ENCODE data around the gene CAMK2D. TPM values are rescaled to one million over a fixed set of nuclear protein-coding genes. Genes with fewer than 3 reads are reported as not detected.
"Not testable (repeated sequence)": the region's sequence is repeated elsewhere in the genome, so short reads cannot be mapped to it uniquely, and the experiment has no call there.

CAMK2D gene
- total and polyA plus RNA-seq, 10 donors: 5.9 to 44.2 (median 33.3) TPM

DNA sequence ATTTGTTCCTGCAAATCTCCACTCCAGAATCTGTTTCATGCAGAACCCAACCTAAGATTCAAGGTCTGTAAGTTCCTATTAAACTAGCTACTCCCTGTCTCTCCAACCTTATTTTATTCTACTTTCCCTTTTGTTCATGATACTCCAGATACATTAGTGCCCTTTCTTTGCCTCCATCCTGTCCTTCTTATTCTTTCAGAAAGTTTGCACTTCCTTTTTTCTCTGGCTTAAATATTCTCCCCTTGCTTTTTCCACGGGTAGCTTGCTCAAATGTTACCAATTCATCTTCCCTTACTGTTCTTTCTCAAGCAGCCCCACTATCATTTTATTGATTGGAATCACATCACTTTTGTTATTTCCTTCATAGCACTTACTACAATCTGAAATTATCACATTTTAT is 72.1 kb downstream of the CAMK2D start:
- Histone ChIP-seq H3K27ac (no peak overlapping the region), H3K4me1 (peaks cover 9 to 84% (median 27%) of the 10 kb centered on the region in 6 donors), H3K27me3 (replicated peaks in 1 of 7) (no peaks in the 10 kb centered on the region), H3K4me3 (no peak overlapping the region), H3K9me3 (no peaks in the 10 kb centered on the region), H3K36me3 (no peaks in the 10 kb centered on the region)
- no peak for DNase-seq
- intact Hi-C loops (cut with DNase I; ENCODE audit: low total_unique reads): no loop called here
- 29 to 39% (median 34%) methylated on average over 1 of the region's 1 CpG for WGBS, 5 donors
- TF ChIP-seq POLR2A (IDR thresholded peaks at IDR 0.05): no peak
- no peak for TF ChIP-seq POLR2AphosphoS5 (IDR thresholded peaks at IDR 0.05)

DNA sequence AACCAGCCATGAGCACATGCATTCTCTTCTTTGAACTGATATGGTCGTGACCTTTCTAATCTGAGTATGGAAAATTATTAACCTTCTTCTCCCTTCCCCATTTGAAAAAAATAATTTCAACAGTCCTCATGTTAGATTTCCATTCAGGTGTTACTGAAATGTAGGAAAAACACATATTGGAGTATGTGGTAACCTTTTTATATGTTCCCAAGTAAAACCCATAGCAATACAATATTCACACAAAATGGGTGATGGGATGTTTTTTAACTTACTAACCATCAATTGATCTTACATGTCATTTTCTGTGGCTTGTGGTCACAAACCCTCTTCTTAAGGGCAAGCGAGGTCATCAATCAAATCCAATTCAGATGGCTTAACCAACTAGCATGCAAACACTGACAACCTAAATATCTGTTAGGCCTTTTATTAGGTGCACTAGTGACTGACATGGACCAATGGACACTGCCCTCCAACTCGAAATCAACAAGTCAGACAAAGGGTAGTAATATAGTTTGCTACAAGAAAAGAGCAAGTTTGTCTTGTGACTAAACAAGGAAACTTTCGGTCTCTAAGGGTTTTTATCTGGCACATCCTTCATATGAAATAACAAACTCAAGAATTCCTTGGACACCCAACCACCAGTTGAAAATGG is 74.3 kb downstream of the CAMK2D start:
- peaks cover 6 to 84% (median 34%) of the 10 kb centered on the region in 6 donors for H3K4me1 ChIP-seq
- no peaks in the 10 kb centered on the region for H3K9me3 ChIP-seq
- H3K27ac ChIP-seq: no peak overlapping the region
- H3K27me3 ChIP-seq (replicated peaks in 1 of 7): no peaks in the 10 kb centered on the region
- intact Hi-C loops (cut with DNase I; ENCODE audit: low total_unique reads): no loop called here
- no peak overlapping the region for H3K4me3 ChIP-seq
- TF ChIP-seq, protein P1, sequence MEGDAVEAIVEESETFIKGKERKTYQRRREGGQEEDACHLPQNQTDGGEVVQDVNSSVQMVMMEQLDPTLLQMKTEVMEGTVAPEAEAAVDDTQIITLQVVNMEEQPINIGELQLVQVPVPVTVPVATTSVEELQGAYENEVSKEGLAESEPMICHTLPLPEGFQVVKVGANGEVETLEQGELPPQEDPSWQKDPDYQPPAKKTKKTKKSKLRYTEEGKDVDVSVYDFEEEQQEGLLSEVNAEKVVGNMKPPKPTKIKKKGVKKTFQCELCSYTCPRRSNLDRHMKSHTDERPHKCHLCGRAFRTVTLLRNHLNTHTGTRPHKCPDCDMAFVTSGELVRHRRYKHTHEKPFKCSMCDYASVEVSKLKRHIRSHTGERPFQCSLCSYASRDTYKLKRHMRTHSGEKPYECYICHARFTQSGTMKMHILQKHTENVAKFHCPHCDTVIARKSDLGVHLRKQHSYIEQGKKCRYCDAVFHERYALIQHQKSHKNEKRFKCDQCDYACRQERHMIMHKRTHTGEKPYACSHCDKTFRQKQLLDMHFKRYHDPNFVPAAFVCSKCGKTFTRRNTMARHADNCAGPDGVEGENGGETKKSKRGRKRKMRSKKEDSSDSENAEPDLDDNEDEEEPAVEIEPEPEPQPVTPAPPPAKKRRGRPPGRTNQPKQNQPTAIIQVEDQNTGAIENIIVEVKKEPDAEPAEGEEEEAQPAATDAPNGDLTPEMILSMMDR (IDR thresholded peaks at IDR 0.05 in 8 of 11, conservative IDR thresholded peaks at IDR 0.05 in 3 of 11): no peak
- no peak for TF ChIP-seq POLR2A (IDR thresholded peaks at IDR 0.05)
- TF ChIP-seq POLR2AphosphoS5 (IDR thresholded peaks at IDR 0.05): no peak
- no peak for DNase-seq
- 62 to 82% (median 75%) methylated on average over 4 of the region's 4 CpGs for WGBS, 5 donors
- H3K36me3 ChIP-seq: no peaks in the 10 kb centered on the region

DNA sequence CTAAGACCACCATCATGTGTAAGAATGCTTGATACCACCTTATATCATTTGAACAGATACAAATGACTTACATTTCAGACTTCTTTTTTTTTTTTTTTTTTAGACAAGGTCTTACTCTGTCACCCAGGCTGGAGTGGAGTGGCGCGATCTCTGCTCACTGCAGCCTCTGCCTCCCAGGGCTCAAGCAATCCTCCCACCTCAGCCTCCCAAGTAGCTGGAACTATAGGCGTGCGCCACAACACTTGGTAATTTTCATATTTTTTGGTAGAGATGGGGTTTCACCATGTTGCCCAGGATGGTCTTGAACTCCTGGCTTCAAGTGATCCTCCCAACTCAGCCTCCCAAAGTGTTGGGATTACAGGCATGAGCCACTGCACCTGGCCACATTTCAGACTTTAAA is 76.4 kb downstream of the CAMK2D start:
- peaks cover 0 to 11% (median 7%) of the 10 kb centered on the region in 8 donors for H3K9me3 ChIP-seq
- H3K27me3 ChIP-seq (replicated peaks in 1 of 7); H3K4me3 ChIP-seq; DNase-seq; intact Hi-C loops (cut with DNase I; ENCODE audit: low total_unique reads): not testable (repeated sequence)
- peaks cover 6 to 67% (median 31%) of the 10 kb centered on the region in 6 donors for H3K4me1 ChIP-seq
- peak overlapping the region in 4 of 8 donors; percentile 43 to 62 (median 50) for H3K27ac ChIP-seq
- peaks cover 0 to 11% (median 0%) of the 10 kb centered on the region in 6 donors for H3K36me3 ChIP-seq
- 90 to 98% (median 97%) methylated on average over 4 of the region's 4 CpGs for WGBS, 5 donors

DNA sequence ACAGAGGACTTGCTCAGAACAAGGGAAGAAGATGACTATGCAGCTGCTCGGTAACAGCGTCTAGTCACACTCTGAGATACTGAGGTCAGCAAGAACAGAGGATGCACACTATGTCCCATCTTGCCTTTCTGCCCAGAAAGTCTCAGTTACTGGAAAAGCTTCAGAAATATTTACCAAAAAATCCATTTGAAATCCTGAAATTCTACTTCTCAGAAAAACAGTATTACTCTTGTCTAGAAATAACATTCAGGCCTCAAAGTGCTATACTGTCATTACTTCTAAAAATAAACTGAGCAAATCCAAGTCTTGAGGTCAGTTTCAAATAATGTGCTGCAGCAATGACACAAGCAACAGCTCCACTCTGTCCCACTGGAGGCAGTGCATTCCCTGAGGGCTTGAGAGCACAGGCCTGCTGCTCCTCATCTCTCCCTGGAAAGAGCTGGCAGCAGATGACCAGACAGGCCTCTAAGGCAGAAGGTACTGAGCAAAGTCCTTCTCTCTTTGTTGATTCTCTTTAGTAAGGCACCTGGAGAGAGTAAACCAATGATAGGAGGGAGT is 76.9 kb downstream of the CAMK2D start:
- WGBS, 5 donors: 43 to 72% (median 56%) methylated on average over 2 of the region's 2 CpGs
- Histone ChIP-seq H3K9me3 (peaks cover 0 to 11% (median 7%) of the 10 kb centered on the region in 8 donors), H3K36me3 (peaks cover 0 to 11% (median 0%) of the 10 kb centered on the region in 6 donors), H3K27ac (peak overlapping the region in 5 of 8 donors; percentile 4 to 62 (median 44)), H3K4me3 (no peak overlapping the region), H3K27me3 (replicated peaks in 1 of 7) (no peaks in the 10 kb centered on the region), H3K4me1 (peaks cover 6 to 61% (median 30%) of the 10 kb centered on the region in 6 donors)
- TF ChIP-seq POLR2AphosphoS5 (IDR thresholded peaks at IDR 0.05) (no peak), POLR2A (IDR thresholded peaks at IDR 0.05) (no peak)
- TF ChIP-seq, protein P1 (IDR thresholded peaks at IDR 0.05 in 8 of 11, conservative IDR thresholded peaks at IDR 0.05 in 3 of 11): peak in 1 of 11 experiments; percentile 21
- intact Hi-C loops (cut with DNase I; ENCODE audit: low total_unique reads): no loop called here
- no peak for DNase-seq
